Measurements from ENCODE around the gene DENND1A. TPM values are rescaled to one million over a fixed set of nuclear protein-coding genes. Genes with fewer than 3 reads are reported as not detected.
"Not testable (repeated sequence)": the region's sequence is repeated elsewhere in the genome, so short reads cannot be mapped to it uniquely, and the experiment has no call there.

Gene DENND1A
- total RNA-seq, 1 donor from 2014 or later, result 9.0 TPM

DNA sequence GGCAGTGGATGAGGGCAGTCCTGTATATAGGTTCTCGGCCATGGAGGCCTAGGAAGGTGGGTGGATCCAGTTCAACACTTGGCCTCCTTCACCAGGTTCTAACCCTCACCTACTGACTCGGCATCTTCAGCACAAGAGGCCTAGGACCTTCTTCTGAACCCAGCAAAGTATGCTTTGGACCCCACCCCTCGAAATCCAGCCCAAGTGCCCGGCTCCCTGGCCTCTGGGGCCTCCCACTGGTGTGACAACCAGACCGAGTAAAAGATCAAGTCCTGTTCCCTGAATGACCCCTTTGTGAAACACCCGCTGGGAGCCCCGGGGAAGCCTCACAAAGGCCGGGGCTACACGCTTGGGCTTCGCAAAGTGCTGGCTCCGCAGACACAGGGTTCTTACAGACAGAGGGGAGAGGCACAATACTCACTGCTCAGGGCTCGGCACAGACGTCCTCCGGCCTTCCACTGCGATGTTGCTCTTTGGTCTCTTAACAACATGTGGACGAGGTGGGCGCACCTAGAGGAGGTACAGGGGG is 526.9 kb downstream of the DENND1A start:
- no peak for ATAC-seq

GRCh38 chr9:123401879-123402513 is 527.9 kb downstream of the DENND1A start:
- peak; percentile 52 for ATAC-seq

DNA sequence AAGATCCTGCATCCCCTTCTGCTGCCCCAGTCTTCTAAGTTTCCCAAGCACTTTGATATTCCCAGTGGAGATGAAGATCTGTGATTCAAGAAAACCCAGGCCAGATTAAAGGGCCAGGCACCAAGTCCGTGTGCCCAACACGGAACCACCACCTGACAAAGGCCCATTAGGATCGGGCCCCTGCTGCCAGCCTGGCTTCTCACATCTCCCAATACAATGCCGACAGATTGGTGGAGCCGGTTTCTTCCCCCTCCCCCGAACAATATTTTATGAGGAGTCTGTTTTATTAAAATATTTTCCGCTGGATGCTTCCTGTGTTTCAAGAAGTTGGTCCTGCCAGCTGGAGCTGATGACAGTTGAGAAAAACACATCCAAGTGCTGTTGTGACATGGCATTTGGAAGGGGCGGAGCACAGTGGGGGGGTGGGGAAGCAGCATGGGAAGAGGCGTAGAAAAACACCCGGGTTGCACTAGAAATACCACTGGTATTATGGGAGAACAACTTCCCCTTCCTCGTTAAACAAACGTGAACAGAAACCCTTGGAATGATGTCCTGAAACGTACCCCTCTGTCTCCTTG is 528.9 kb downstream of the DENND1A start:
- no peak for ATAC-seq

DNA sequence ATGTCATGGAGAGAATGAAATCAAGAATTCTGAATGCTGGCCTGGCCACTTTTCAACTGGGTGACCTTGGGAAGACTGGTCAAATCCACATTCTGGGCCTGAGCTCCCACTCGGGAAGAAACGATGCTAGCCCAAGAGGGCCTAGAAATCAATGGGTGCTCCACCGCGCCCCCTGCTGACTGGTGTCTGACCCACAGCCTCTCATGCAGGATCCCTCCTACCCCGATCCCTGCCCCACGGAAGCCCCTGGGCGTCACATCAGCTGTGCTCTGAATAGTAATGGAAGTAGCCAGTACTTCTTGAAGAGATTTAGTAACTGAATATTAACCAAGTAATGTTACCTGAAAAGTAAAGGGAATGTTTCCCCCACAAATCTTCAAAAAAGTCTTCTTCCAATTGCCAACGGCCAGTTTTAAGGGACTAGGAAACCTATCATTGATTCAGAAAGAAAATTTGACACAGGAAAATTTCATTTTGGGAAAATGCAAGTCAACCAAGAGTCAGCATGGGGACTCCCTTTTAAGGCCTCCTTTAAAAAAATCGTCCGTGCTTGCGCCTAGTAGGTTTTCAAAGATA is 530.0 kb downstream of the DENND1A start:
- ATAC-seq, result no peak

GRCh38 chr9:123398938-123399337 is 531.0 kb downstream of the DENND1A start:
- ATAC-seq, result not testable (repeated sequence)

DNA sequence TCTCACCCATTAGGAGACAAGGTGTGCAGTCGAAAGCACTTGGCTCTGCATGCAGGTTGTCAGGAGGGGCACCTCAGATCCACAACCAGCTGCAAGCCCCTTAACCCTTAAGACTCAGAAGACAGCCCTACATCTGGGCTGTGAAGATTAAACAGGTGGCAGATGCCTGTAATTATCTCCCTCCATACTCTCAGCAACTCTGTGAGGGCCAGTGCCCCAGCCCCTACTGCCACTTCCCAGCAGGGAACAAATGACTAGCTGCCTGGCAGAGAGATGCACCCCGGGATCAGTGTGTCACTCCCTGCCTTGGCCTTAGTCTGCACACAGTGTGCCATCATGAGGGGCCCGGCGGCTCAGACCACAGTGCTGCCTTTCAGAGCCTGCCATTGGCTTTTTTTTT is 532.0 kb downstream of the DENND1A start:
- no peak for ATAC-seq

- ATAC-seq, result no peak
Observed at GRCh38 chr9:123395689-123396511, 534.0 kb downstream of the DENND1A start.

- no peak for ATAC-seq
Observed at GRCh38 chr9:123395276-123395688, 534.6 kb downstream of the DENND1A start.

DNA sequence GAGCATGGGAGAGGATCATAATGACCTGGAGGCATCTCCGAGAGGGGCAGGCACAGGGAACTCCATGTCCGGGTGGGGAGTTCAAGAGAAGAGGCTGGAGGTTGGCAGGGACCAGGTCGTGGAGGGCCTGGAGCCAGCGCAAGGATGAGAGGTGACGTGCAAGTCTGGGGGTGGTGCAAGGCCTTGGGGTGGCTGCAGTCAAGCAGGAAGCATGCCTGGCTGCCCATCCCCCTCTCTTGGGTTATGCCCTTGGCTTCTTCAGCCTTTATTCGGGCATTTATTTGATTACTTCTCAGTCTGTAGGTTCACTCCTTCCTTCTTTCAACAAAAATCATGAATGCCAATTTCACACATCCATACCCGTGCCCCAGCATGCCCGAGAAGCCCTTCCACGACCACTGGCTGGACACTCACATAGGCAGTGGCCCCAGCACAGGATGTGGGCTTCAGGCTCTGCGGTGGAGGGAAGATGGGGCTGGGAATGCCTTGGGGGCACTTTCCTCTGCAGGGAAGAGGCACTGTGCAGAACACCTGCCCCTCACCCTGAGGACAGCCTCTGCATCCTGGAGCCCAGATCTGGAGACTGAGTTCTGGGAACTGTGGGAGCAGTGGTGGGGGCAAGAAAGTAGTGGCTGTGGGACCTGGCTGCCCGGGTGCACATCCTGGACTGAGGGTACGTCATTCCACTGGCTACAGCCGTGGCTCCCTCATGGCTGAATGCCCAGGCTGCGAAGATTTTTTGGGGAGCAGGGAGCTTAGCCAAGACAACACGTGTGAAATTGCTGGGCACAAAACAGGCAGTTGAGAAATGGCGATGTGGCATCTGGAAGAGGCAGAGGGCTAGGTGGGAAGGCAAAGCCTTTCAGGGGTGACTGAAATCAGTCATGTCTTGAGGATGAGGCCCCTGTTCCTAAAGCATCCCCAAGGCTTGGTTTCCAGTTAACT is 535.4 kb downstream of the DENND1A start:
- ATAC-seq, result no peak

DNA sequence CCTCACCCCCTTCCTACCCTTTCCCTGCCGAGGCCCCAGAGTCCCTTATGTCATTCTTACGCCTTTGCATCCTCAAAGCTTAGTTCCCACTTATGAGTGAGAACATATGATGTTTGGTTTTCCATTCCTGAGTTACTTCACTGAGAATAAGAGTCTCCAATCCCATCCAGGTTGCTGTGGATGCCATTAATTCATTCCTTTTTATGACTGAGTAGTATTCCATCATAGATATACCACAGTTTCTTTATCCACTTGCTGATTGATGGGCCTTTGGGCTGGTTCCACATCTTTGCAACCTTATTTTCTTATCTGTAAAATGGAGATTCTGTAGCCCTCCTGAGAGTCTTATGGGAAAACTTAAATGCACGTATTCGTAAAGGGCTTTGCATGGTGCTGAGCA is 537.1 kb downstream of the DENND1A start:
- ATAC-seq, result no peak

DNA sequence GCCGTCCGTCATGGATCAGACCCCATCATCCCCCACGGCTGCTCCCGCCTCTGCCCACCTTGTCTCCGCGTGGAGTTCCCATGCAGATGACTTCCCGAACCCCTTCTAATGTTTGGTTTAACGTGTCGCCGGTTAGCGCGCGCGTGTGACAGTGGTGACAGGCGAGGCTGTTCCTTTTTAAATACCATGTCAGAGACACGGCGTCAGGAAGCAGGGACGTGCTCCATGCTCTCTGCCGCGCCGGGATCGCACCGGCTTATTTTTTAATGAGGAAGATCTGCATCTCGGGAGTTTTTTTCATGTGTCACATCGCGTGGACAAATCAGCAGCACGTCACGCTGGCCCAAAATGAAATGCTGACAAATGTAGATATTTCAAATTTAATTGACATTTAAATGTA is 538.0 kb downstream of the DENND1A start:
- ATAC-seq, result no peak

- no peak for ATAC-seq
Observed at GRCh38 chr9:123391233-123391632, 538.7 kb downstream of the DENND1A start.

GRCh38 chr9:123390337-123391135 is 539.4 kb downstream of the DENND1A start:
- no peak for ATAC-seq

DNA sequence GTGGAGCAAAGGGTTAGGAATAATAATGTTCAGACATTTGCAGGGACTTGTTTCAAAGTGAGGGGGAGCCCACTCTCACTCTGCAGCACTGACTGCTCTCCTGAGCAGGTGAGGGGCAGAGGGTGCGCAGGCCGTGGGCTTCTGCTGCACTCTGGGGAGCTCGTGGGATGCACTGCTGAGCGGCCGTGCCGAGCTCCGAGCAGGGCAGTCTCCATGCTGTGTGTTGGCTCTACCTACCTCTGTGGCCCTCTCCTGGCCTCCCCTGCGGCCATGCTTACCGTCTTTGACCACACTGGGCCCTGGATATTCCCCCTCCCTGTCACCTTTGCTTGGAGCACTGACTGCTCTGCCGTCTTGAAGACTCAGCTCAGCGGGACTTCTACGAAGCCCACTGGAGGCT is 540.2 kb downstream of the DENND1A start:
- ATAC-seq, result no peak

- no peak for ATAC-seq
Observed at GRCh38 chr9:123389070-123389469, 540.9 kb downstream of the DENND1A start.

DNA sequence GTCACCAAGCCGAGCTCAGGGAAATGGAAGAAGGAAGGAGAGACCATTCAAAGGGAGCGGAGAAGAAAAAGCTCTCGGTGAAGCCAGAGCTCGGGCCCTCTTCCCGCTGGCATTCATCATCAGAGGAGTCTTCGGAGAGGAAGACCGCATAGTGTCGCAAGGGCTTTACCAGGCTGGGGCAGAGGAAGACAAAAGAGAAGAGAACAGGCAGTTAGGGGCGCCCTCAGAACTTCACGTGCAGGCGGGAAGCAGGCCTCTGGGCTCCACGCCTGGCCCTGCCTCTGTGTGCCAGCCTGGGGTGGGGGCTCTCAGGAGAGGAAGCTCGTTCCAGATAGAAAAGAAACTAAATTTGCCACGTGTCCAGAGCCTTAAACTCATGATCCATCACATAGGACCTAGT is 542.2 kb downstream of the DENND1A start:
- no peak for ATAC-seq

DNA sequence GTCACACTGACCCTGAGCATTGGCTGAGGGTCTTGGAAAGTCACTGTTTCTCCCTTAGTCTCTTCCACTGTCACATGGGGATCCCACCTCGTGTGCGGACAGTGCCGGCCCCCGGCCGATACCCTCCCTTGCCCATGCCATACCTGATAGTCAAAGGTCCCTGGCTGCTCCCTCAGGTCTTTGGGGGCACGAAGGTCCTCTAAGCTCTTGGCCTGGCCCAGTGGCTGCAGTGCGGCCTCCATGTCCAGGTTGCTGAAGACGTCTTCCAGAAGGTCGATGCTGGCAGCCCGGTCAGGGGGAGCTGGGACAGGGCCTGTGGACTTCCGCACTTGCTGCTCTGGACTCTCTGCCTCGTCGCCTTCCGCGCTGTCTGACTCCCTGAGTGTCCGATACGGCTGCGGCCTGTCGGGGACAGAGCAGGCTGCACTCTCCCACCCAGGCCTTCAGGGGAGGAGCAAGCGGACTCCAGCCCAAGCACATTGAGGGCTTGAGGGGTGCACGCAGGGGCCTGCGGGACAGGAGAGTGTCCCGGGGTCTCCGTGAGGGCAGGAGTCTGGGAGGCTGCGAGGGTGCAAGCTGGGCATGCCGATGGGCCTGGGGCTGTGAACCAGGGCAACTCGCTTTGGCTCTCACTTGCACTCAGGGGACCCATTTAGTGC is 546.3 kb downstream of the DENND1A start:
- no peak for ATAC-seq

GRCh38 chr9:123382653-123383511 is 547.0 kb downstream of the DENND1A start:
- ATAC-seq, result no peak

DNA sequence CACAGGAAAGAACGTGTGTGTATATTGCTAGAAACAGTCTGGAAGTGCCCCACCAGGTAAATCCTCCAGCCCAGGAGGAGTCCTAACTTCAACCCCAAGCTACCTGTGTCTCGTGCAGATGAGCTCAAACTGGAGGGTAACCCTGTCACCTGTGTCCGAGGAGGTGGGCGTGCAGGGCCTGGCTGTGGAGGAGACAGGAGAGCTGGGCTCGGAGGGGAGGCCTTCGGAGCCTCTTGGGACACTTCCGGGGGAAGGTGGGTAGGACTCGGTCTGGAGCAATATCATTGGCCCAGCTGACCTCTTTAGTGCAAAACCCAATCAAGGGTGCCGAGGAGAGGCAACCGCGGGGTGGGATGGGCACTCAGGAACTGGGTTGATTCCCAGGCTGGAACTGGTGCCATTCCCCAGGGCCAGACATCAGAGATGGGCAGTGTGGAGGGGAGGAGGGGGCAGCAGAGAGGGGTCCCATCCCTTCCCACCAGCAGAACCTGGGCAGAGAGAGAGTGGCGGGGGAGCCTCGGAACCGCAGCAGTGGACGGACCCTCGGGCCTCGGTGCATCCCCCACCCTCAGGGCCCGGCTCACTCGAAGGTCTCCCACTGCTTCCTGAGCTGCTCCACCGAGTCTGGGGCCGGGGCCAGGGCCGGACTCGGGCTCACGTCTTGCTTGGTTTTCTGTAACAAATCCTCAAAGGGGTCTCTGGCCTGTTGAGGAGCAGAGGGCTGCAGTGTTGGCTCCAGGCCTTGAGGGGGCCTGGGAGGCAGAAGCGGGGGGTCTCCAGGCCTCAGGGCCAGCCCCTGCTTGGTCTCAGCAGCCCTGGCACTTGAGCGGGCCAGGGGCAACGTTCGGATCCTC is 548.8 kb downstream of the DENND1A start:
- no peak for ATAC-seq
